GM18502 (cell line): ENCODE measurements around the gene MYG1.

Experiments
- ATAC-seq: cut with Tn5 transposase; IDR thresholded peaks from one replicate; pipeline ENCODE4 v1.9.1; 2021; ENCODE audit warnings: mild to moderate bottlenecking; ENCODE audit not compliant: unreplicated experiment, poor library complexity

Gene MYG1

DNA sequence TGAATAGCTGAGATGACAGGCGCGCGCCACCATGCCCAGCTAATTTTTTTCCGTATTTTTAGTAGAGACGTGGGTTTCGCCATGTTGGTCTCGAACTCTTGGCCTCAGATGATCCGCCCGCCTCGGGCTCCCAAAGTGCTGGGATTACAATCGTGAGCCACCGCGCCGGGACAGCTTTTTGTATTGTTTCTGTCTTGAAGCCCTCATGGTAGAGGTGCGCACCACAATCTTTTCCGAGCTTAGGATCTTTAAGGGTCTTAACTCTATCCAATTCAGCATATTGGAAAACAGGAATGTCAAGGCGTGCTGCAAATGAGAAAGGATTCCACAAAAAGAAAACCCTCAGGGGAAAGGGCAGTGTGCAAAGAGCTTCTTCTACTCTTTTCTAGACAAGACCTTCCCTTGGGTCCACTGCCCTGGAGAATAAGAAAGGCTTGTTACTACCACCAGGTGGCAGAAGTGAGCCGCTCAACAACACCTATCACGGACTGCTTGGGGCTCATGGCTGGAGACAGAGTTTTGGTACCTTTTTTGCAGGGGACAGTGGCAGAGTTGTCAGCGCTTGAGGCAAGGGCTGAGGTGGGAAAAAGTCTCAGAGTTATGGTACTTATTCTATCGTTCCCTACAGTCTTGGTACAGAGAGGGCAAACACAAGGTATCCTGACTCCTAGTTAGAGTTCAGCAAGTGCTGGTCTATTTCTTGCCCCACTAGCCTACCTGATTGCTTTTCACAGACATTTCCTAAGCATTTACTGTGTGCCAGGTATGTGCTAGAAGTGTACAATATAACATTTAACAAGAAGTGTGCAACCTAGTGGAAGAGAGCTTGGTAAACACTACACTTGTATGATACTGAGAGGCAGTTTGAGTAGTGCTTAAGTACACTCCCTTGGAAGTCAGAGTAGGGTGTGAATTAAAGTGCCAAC lies 53.1 kb downstream of the MYG1 start:
- ATAC-seq = peak; percentile 72

DNA sequence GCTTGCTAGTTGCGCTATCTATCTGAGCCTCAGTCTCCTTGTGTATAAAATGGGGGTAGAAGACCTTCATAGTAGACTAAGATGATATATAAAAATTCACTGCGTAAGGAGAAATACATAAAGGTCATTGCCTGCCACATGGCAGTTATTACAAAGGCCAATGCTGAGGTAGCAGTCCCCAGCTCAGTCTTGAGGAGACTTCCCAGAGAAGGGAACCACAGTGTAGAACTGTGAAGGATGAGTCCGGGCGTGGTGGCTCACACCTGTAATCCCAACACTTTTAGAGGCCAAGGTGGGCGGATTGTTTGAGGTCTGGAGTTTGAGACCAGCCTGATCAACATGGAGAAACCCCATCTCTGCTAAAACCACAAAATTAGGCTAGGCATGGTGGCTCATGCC lies 53.8 kb downstream of the MYG1 start:
- no peak for ATAC-seq

DNA sequence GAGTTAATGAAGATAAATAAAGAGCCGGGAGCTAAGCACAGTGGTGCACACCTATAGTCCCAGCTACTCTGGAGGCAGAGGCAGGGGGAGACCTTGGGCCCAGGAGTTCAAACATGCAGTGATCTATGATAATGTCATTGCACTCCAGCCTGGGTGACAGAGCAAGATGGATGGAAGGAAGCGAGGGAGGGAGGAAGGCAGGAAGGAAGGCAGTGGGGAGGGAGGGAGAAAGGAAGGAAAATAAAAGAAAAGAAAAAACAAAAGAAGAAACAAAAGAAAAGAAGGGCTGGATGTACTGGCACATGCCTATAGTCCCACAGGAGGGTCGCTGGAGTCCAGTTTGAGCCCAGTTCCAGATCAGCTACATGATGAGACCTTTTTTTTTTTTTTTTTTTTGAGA lies 55.6 kb downstream of the MYG1 start:
- ATAC-seq = no peak
